IMR-90 (cell line): ENCODE measurements around the gene DOCK4. TPM values are rescaled to one million over a fixed set of nuclear protein-coding genes. Genes with fewer than 3 reads are reported as not detected.

Experiments used
- ATAC-seq: fragments of 200-7000 bp; cut with Tn5 transposase; 2 replicates; pipeline ENCODE4 v1.9.1; 2020; ENCODE audit warnings: low read depth, mild to moderate bottlenecking, moderate library complexity
- BruUV-seq: library from RNA; stranded (reverse); fragments of 400-500 nt; replicated peaks from 2 replicates; lab custom pipeline; 2021; lab: Mats Ljungman, UMichigan
- CTCF ChIA-PET: fragments of 300-600 bp; formaldehyde crosslinking; extraction: SDS; loops from one replicate; lab custom pipeline; 2021; ENCODE audit warnings: antibody characterized with exemption; lab: Yijun Ruan, JAX
- POLR2A ChIA-PET: fragments of 300-600 bp; sonication (Branson Sonifier 250); formaldehyde crosslinking; loops from one replicate; lab custom pipeline; 2022; ENCODE audit warnings: antibody characterized with exemption; ENCODE audit not compliant: unreplicated experiment; lab: Charles Lee
- DNase-seq: peaks from one replicate; pipeline ENCODE4 v3.0.0; 2013
- H2AFZ ChIP-seq: replicated peaks from 2 replicates; pipeline ENCODE3; 2013; ENCODE audit warnings: low read length, mild to moderate bottlenecking; ENCODE audit not compliant: poor library complexity
- H2AK5ac ChIP-seq: 2 replicates; pipeline ENCODE4 v1.6.1; 2013; ENCODE audit warnings: low read depth, low read length, inconsistent platforms
- H2AK9ac ChIP-seq: replicated peaks from 2 replicates; pipeline ENCODE3; 2013; ENCODE audit warnings: mild to moderate bottlenecking, low read depth, low read length, moderate library complexity; ENCODE audit not compliant: poor library complexity
- H2BK120ac ChIP-seq: 2 replicates; pipeline ENCODE4 v1.6.1; 2013; ENCODE audit warnings: low read depth, low read length, inconsistent platforms
- H2BK15ac ChIP-seq: 3 replicates; pipeline ENCODE4 v1.6.1; 2013; ENCODE audit warnings: low read depth, low read length, inconsistent platforms
- H2BK20ac ChIP-seq: 2 replicates; pipeline ENCODE4 v1.6.1; 2013; ENCODE audit warnings: low read depth, mild to moderate bottlenecking, inconsistent platforms, low read length, moderate library complexity
- H2BK5ac ChIP-seq: 2 replicates; pipeline ENCODE4 v1.6.1; 2013; ENCODE audit warnings: mild to moderate bottlenecking, low read depth, low read length, inconsistent platforms; ENCODE audit not compliant: poor library complexity, severe bottlenecking
- H3K14ac ChIP-seq: replicated peaks from 2 replicates; pipeline ENCODE4 v1.6.1; 2013; ENCODE audit warnings: low read depth, low read length, inconsistent platforms
- H3K18ac ChIP-seq: 2 replicates; pipeline ENCODE4 v1.6.1; 2013; ENCODE audit warnings: low read depth, low read length, control low read depth
- H3K23ac ChIP-seq: 2 replicates; pipeline ENCODE4 v1.6.1; 2013; ENCODE audit warnings: low read depth, low read length, inconsistent platforms
- H3K27ac ChIP-seq: 2 replicates; pipeline ENCODE4 v1.5.1; 2013; ENCODE audit warnings: mild to moderate bottlenecking, control low read depth, low read length; ENCODE audit not compliant: insufficient read depth
- H3K27me3 ChIP-seq: 2 replicates; pipeline ENCODE4 v1.6.1; 2013; ENCODE audit warnings: low read length; ENCODE audit not compliant: control insufficient read depth, insufficient read depth
- H3K36me3 ChIP-seq: 2 replicates; pipeline ENCODE4 v1.6.1; 2013; ENCODE audit warnings: low read length, mixed read lengths; ENCODE audit not compliant: control insufficient read depth, insufficient read depth
- H3K4ac ChIP-seq: 2 replicates; pipeline ENCODE4 v1.6.1; 2013; ENCODE audit warnings: low read depth, low read length, inconsistent platforms
- H3K4me1 ChIP-seq: 2 replicates; pipeline ENCODE4 v1.6.1; 2013; ENCODE audit warnings: low read length, mixed read lengths; ENCODE audit not compliant: control insufficient read depth, insufficient read depth
- H3K4me2 ChIP-seq: 2 replicates; pipeline ENCODE4 v1.6.1; 2013; ENCODE audit warnings: low read depth, mild to moderate bottlenecking, control low read depth, low read length, moderate library complexity
- H3K4me3 ChIP-seq: 2 replicates; pipeline ENCODE4 v1.5.1; 2013; ENCODE audit warnings: low read depth, mild to moderate bottlenecking, control low read depth, low read length, moderate library complexity; ENCODE audit not compliant: insufficient read depth
- H3K56ac ChIP-seq: 2 replicates; pipeline ENCODE4 v1.6.1; 2013; ENCODE audit warnings: low read length, inconsistent platforms; ENCODE audit not compliant: insufficient read depth; ENCODE audit errors: extremely low read depth
- H3K79me1 ChIP-seq, 2 experiments: 2 replicates each; pipeline ENCODE4 v1.6.1; 2013; ENCODE audit warnings: low read length in 2 of 2, inconsistent platforms in 1 of 2, low read depth in 1 of 2
- H3K9ac ChIP-seq: 2 replicates; pipeline ENCODE4 v1.6.1; 2013; ENCODE audit warnings: low read depth, low read length, control low read depth
- H3K9me1 ChIP-seq: 2 replicates; pipeline ENCODE4 v1.6.1; 2013; ENCODE audit warnings: low read length, inconsistent platforms; ENCODE audit not compliant: insufficient read depth
- H3K9me3 ChIP-seq: 2 replicates; pipeline ENCODE4 v1.6.1; 2013; ENCODE audit warnings: low read length; ENCODE audit not compliant: control insufficient read depth, insufficient read depth
- H4K20me1 ChIP-seq: 2 replicates; pipeline ENCODE4 v1.6.1; 2013; ENCODE audit warnings: low read length, inconsistent platforms; ENCODE audit not compliant: insufficient read depth
- H4K5ac ChIP-seq: 2 replicates; pipeline ENCODE4 v1.6.1; 2013; ENCODE audit warnings: mild to moderate bottlenecking, low read depth, low read length, control low read depth
- H4K8ac ChIP-seq, 2 experiments: 2 replicates each; pipeline ENCODE4 v1.6.1; 2013; ENCODE audit warnings: low read depth in 2 of 2, low read length in 2 of 2, control low read depth in 1 of 2, inconsistent platforms in 1 of 2
- H4K91ac ChIP-seq: 2 replicates; pipeline ENCODE4 v1.6.1; 2013; ENCODE audit warnings: low read depth, low read length, inconsistent platforms; ENCODE audit not compliant: insufficient read depth
- CHD1 ChIP-seq: IDR thresholded peaks from 2 replicates; pipeline ENCODE4 v1.6.1; 2012; ENCODE audit warnings: low read depth, low read length, improper control_type of control experiment
- CTCF ChIP-seq: conservative IDR thresholded peaks from 2 replicates; pipeline ENCODE4 v1.5.1; 2012; ENCODE audit warnings: mild to moderate bottlenecking, low read depth, low read length, improper control_type of control experiment
- MAFK ChIP-seq: IDR thresholded peaks from 2 replicates; pipeline ENCODE4 v1.6.1; 2012; ENCODE audit warnings: low read depth, low read length, improper control_type of control experiment
- NFE2L2 ChIP-seq: fragments of 150-350 bp; IDR thresholded peaks from 2 replicates; pipeline ENCODE4 v1.6.1; 2016; ENCODE audit warnings: low read depth, mild to moderate bottlenecking, low read length
- RFX5 ChIP-seq: IDR thresholded peaks from 2 replicates; pipeline ENCODE4 v1.8.0; 2012; ENCODE audit warnings: low read depth, mild to moderate bottlenecking, low read length, moderate library complexity
- SMC3 ChIP-seq: fragments of 150-350 bp; IDR thresholded peaks from 2 replicates; pipeline ENCODE4 v1.6.1; 2016; ENCODE audit warnings: low read depth, mild to moderate bottlenecking, antibody characterized with exemption, low read length, moderate library complexity
- WGBS, 2 experiments: methylation state at CpG; one replicate each; pipeline versions ENCODE4 v1.1.5 to v1.1.7; 2013; ENCODE audit warnings: missing lambda C conversion rate in 2 of 2; ENCODE audit not compliant: insufficient read length in 1 of 2; ENCODE audit errors: extremely low coverage in 2 of 2; 5-methylcytosine and 5-hydroxymethylcytosine counted together
- dilution Hi-C: fragments of 300-500 bp; cut with HindIII; formaldehyde crosslinking; loops from one replicate; pipeline ENCODE4 v1.14.3; 2018; ENCODE audit warnings: low sequenced_read_pairs; ENCODE audit not compliant: unreplicated experiment
- in situ Hi-C: fragments of 300-500 bp; cut with MboI; formaldehyde crosslinking; loops from 3 replicates; pipeline ENCODE4 v1.14.3; 2019; ENCODE audit warnings: low sequenced_read_pairs, inconsistent platforms, mixed read lengths
- intact Hi-C: fragments of 100-400 bp; cut with micrococcal nuclease; formaldehyde crosslinking; loops from 2 replicates; pipeline ENCODE4 v1.10.0; 2022
- polyA plus RNA-seq, 3 experiments: library from polyadenylated mRNA; depleted of rRNA; stranded (reverse); fragments of >200 nt; gene quantifications; 2 replicates each; pipeline ENCODE4 v1.2.3, GENCODE V29; 2012; ENCODE audit warnings: low replicate concordance in 1 of 3
- total RNA-seq: library from RNA; depleted of rRNA; stranded (reverse); fragments of >200 nt; gene quantifications from 2 replicates; pipeline ENCODE4 v1.2.3, GENCODE V29; 2012
- TF ChIP-seq, protein P1 (sequence below): fragments of 150-350 bp; IDR thresholded peaks from 2 replicates; pipeline ENCODE4 v1.6.1; 2016; ENCODE audit warnings: low read depth, mild to moderate bottlenecking, low read length, moderate library complexity, borderline replicate concordance

DOCK4 gene
- total and polyA plus RNA-seq, 2 of the 4 experiments (the other 2 are of a cell fraction): 4.4 to 12.2 TPM

- no peak overlapping the region for H3K27ac ChIP-seq
- 0 out of 2 replicates have a peak, but pooled peaks cover 3% of the 10 kb centered on the region for H3K9me1 ChIP-seq
- no peak overlapping the region for H2BK120ac ChIP-seq
- H3K18ac ChIP-seq: no peak overlapping the region
- no peak overlapping the region for H3K14ac ChIP-seq
- no peak overlapping the region for H2BK20ac ChIP-seq
- intact Hi-C loops: loop anchor here (1.0 to 5.0 kb wide), 3 partner anchors 114 to 806 kb away; no protein-coding TSS in a partner anchor
- ChIA-PET POLR2A (no interaction called here), CTCF (interaction anchor here (1.2 kb wide), 1 partner anchor 13 kb away, joined by 4 read pairs; no protein-coding TSS in a partner anchor)
- H3K4me1 ChIP-seq: peaks cover 4% of the 10 kb centered on the region; the same call in 1 of the 2 replicates
- H4K20me1 ChIP-seq: no peaks in the 10 kb centered on the region
- no CpG with 5 or more reads among the region's 3 CpGs for WGBS, 2 experiments
- dilution Hi-C loops: no loop called here
- H3K9me3 ChIP-seq: no peaks in the 10 kb centered on the region
- H2BK15ac ChIP-seq: no peak overlapping the region
- H3K4me3 ChIP-seq: no peak overlapping the region
- no peak overlapping the region for H2BK5ac ChIP-seq
- no peak overlapping the region for H3K4ac ChIP-seq
- H4K5ac ChIP-seq: no peak overlapping the region
- BruUV-seq: no TSS peak
- in situ Hi-C loops: loop anchor here (10.0 kb wide), 2 partner anchors 674 to 754 kb away; no protein-coding TSS in a partner anchor
- H3K9ac ChIP-seq: no peak overlapping the region
- H2AK9ac ChIP-seq: no peak overlapping the region
- H3K23ac ChIP-seq: no peak overlapping the region
- ATAC-seq (no peak), DNase-seq (no peak)
- no peak overlapping the region for H3K56ac ChIP-seq
- H4K8ac ChIP-seq: no peak overlapping the region
- H4K91ac ChIP-seq: no peak overlapping the region
- H3K27me3 ChIP-seq: no peaks in the 10 kb centered on the region
- TF ChIP-seq MAFK: peak; percentile 56
- TF ChIP-seq, protein P1, sequence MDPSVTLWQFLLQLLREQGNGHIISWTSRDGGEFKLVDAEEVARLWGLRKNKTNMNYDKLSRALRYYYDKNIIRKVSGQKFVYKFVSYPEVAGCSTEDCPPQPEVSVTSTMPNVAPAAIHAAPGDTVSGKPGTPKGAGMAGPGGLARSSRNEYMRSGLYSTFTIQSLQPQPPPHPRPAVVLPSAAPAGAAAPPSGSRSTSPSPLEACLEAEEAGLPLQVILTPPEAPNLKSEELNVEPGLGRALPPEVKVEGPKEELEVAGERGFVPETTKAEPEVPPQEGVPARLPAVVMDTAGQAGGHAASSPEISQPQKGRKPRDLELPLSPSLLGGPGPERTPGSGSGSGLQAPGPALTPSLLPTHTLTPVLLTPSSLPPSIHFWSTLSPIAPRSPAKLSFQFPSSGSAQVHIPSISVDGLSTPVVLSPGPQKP: no peak
- no peak for TF ChIP-seq RFX5
- TF ChIP-seq CTCF: no peak
- TF ChIP-seq CHD1: no peak
- TF ChIP-seq SMC3: no peak
- no peak for TF ChIP-seq NFE2L2
- no peak overlapping the region for H2AK5ac ChIP-seq
- H2AFZ ChIP-seq: no peak overlapping the region
- H3K36me3 ChIP-seq: peaks cover 9% of the 10 kb centered on the region
- no peaks in the 10 kb centered on the region for H3K79me1 ChIP-seq
- no peak overlapping the region for H3K4me2 ChIP-seq
Measured at GRCh38 chr7:111740942-111741341, 465.3 kb downstream of the DOCK4 start.
